ENCODE measurements around the gene RNF144B.

GRCh38 chr6:18481870-18482269 is 94.7 kb downstream of the RNF144B start:
- TF ChIP-seq ZNF274 (CRISPR knock-in tag; IDR thresholded peaks at IDR 0.05) (no peak), TAF1 (CRISPR knock-in tag; IDR thresholded peaks at IDR 0.05) (no peak), TEAD2 (CRISPR knock-in tag; IDR thresholded peaks at IDR 0.05) (no peak), ZNF280B (CRISPR knock-in tag; IDR thresholded peaks at IDR 0.05; ENCODE audit: borderline replicate concordance) (no peak), NRL (CRISPR knock-in tag; IDR thresholded peaks at IDR 0.05; ENCODE audit: borderline replicate concordance) (no peak), CTCF (CRISPR knock-in tag; IDR thresholded peaks at IDR 0.05) (no peak), POLR2A (IDR thresholded peaks at IDR 0.05; ENCODE audit: insufficient read depth in 1 of 2, low read depth in 2 of 2, low read length in 2 of 2) (no peak), ZBTB20 (CRISPR knock-in tag; IDR thresholded peaks at IDR 0.05; ENCODE audit: borderline replicate concordance, low read depth) (no peak), HCFC1 (IDR thresholded peaks at IDR 0.05; ENCODE audit: low read depth, low read length) (no peak), MTA3 (CRISPR knock-in tag; IDR thresholded peaks at IDR 0.05) (no peak), ZNF160 (CRISPR knock-in tag; IDR thresholded peaks at IDR 0.05) (no peak), ZBTB4 (CRISPR knock-in tag; IDR thresholded peaks at IDR 0.05; ENCODE audit: borderline replicate concordance) (no peak)
